ENCODE data around the gene MAPK8.
A peak's percentile ranks its signal among the peaks of the same experiment; 100 is the strongest.
"Not testable (repeated sequence)": the region's sequence is repeated elsewhere in the genome, so short reads cannot be mapped to it uniquely, and the experiment has no call there.

The MAPK8 gene

DNA sequence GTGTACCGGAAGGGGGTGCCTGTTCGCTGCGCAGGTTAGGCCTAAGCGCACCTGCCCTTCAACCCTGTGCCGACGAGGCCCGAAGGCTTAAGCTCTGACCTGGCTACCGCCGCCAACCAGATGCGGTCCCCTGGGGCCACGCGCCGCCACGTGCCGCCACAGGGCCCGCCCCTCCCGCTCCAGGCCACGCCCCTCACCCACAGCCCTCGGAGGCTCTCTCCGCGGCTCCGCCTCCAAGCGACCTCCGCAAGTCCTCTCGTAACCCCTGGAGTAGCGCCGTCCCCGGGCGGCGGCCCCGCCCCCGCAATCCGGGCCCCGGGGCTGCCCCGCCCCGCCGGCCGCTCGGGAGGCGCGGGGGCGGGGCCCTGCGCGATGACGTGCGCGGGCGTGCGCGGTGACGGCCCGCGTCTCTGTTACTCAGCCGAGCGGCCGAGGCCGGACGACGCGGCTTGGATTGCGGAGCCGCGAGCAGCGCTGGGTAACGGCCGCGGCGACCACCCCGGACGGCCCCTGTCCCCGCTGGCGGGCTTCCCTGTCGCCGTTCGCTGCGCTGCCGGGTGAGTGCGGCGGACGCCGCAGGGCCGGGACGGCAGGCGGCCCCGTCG is at the start of gene MAPK8:
TSS of gene MAPK8 (plus strand) at position 413 of the 605 bp plus-strand sequence. CDS start 94,984 bp downstream, outside the sequence.
- DNase-seq = peak; percentile 92

DNA sequence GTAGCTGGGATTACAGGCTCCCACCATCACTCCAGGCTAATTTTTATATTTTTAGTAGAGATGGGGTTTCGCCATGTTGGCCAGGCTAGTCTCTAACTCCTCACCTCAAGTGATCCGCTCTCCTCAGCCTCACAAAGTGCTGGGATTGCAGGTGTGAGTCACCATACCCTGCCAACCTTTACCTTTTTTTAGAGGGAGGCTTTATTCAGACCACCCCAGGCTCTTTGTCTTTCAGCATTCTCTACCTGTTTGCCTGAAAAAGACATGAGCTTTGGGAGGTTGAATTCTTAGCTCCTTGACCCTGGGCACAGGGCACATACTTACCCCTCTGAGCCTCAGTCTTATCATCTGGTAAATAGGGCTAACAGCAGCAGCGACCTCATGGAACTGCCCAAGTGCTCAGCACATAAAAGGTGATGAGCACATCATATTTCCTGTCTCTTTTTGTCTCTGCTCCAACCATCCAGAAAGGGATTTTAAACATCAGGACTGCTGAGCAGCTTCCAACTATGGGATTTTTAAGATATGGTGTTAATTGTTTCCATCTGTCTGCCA is 49.0 kb upstream of the MAPK8 start:
- DNase-seq = no peak

DNA sequence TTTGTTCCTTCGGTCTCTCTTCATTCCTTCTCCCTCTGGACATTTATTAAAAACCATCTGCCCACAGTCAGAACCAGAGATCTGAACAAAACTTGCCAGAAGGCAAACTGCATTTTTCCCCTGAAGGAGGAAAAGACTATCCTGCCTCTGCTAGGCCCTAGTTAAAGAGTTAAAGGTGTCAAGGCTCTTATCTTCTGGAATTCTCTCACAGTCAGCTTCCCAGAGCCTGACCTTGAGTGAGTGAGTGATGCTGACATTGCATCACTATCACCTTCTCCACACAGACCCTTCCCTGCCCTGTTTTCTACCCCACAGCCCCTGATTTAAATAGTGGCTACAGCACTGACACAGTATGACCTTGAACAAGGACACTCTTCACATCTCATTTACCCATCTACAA is 48.4 kb upstream of the MAPK8 start:
- DNase-seq = no peak

DNA sequence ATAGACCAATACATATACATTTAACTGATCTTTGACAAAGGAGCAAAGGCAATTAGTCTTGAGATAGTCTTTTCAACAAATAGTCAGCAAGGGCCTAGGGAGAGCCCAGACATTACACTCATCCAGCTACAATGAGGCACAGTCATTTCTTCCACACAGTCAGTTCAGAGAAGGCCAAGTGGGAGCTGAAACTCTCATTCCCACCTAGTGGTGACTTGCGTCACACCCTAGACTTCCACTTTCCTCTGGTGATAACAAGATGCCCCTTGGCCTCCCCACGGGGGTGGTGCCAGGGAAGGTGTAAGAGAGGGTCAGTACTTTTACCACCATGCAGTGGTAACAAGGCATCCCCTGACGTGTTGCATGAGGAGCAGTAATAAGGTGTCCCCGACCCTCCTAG is 39.9 kb upstream of the MAPK8 start:
- no peak for DNase-seq

DNA sequence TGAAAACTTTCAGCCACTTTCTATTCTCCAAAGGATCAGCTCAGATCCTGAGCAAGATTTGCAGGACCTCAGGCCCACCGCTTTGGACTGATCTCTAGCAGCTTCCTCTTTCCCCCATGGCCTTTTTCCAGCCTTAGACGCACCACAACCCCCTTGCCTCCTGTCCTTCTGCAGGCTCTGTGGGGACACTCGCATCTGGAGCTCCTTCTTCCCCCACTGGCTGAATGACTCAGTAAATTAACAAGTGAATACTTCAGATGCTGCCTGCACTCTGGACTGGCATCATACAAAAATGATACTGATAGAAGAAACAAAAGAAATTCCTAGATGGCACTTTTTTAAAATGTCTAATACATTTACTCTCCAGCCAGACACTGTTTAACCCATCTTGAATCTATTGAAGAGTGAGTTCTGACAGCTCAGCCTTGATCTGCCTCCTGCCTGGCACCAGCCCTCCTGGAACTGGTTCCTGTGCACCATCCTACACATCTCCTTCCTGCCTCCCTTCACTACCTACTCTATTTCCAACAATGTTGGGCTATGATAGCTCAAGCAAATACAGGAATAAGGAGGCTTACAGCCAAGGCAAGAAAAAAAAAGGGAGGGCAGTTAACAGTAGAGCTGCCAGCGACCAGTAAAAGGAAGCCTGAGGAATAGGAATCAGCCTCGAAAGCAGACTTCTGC is 35.3 kb upstream of the MAPK8 start:
- DNase-seq = no peak

DNA sequence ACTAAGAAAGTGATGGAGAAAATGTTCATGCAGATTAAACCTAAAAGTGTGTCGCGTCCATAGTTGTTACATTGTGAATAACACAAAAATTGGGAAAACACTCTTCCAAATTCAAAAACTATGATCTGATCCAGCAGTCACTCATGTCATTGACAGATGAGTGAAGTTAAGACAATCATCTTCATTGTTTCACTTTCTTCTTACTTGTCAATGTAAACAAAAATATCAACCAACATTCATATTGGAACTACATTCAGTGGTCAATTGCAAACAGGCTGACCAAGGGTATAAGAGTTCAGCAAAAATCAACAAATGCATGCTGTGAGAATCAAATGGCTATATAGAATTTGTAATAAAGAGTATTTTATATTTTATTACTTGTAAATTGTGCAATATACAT is 33.8 kb upstream of the MAPK8 start:
- DNase-seq = no peak

DNA sequence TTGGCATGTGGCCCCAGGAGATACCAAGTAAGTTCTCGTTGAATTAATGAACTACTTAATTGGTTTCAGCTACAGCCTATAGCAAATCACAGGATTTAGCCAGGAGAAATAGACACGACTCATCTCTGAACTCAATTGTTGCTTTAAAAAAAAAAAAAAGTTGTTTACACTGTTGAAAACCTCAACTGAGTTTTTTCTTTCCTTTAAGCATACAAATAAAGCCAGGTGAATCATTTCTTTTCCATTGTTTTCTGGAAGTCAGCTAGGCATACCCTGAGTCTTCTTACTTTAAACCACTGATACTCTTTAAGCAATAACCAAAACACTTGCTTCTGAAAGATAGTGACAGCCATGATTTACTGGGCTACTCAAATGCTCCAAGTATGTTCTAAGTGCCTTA is 32.7 kb upstream of the MAPK8 start:
- DNase-seq = no peak

DNA sequence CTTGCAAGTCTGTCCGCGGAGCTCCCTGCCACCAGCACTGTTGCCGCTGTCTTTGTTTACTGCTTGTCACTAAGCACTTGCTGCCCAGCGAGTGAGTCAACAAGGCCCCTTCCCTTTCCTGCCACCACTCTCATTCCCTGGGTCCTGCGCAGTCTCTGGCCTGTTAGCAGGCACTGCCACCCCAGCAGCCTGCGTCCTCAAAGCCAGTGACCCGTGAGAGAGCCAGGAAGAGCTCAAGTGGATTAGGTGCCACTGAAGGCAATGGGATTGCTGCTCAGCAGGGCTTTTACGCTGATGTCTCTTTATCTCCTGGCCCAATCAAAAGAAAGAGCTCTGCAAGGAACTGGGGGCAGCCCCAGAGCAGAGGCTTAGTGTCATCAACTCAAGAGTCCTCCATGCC is 31.8 kb upstream of the MAPK8 start, which contains the start of gene FRMPD2:
TSS of gene FRMPD2 (minus strand) at position 61 of the 400 bp plus-strand sequence. CDS start 129 bp downstream, outside the sequence.
- peak; percentile 8 for DNase-seq

DNA sequence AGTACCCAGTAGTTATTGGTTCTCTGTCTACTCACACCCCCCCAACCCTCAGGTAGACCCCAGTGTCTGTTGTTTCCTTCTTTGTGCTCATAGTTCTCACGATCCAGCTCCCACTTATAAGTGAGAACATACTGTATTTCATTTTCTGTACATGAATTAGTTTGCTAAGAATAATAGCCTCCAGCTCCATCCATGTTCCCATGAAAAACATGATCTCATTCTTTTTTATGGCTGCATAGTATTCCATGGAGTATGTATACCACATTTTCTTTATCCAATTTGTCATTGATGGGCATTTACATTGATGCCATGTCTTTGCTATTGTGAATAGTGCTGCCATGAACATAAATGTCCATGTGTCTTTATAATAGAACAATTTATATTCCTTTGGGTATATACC is 29.4 kb upstream of the MAPK8 start:
- no peak for DNase-seq

DNA sequence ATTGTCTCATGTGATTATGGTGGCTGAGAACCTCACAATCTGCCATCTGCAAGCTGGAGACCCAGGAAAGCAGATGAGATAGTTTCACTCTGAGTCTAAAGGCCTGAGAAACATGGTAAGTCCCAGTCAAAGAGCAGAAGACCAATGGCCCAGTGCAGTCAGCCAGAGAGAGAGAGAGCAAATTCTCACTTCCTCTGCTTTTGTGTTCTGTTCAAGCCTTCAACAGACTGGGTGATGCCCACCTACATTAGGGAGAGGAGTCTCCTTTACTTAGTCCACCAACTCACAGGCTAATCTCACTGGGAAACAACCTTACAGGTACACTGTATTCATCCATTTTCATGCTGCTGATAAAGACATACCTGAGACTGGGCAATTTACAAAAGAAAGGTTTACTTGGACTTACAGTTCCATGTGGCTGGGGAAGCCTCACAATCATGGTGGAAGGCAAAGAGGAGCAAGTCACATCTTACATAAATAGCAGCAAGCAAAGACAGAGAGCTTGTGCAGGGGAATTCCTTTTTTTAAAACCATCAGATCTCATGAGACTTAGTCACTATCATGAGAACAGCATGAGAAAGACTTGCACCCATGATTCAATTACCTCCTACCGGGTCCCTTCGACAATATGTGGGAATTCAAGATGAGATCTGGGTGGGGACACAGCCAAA is 27.3 kb upstream of the MAPK8 start:
- no peak for DNase-seq

DNA sequence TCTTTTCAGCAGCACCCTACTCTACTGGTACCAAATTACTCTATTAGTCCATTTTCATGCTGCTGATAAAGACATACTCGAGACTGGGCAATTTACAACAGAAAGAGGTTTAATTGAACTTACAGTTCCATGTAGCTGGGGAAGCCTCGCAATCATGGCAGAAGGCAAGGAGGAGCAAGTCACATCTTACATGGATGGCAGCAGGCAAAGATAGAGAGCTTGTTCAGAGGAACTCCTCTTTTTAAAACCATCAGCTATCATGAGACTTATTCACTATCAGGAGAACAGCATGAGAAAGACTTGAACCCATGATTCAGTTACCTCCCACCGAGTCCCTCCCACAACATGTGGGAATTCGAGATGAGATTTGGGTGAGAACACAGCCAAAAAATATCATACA is 24.8 kb upstream of the MAPK8 start:
- not testable (repeated sequence) for DNase-seq

DNA sequence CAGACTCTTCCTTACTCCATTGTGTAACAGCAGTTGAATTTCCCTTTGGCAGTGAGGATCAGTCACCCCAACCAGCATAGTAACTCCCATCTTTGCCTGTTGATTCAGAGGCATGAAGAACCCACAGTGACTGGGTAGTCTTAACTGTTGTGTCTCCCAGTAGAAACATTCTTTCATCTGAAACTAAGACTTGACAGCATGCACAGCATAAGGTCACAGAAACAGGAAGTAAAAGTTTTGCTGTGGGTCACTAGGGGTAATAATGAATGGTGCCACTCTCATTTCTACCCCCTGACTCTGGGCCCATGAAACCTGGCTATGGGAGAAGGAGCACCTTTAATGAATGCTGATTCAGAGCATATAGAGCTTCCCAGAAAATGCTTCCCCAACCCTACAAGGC is 23.6 kb upstream of the MAPK8 start:
- DNase-seq = no peak

DNA sequence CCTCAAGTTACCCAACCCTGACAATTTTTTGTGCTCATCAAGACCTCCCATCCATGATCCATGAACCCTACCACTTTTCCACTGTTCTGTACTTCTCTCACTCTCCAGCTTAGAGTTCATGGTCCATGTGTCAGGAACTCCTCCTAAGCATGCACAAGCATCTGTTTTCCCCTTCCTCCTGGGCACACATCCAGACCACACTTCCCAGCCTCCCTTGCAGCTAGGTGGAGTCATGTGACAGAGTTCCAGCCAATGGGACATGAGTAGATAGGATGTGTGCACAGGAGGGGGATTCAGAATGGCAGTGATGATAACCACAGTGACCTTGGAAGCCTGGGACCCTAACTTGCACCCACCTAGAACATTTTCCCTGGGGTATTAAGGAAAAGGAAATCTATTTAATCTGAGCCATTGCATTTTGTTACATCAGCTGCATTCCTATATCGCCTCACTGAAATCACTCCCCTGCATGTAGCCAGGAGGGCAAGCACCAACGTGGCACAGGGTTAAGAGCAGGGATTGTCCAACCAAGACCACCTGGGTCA is 22.4 kb upstream of the MAPK8 start:
- no peak for DNase-seq

DNA sequence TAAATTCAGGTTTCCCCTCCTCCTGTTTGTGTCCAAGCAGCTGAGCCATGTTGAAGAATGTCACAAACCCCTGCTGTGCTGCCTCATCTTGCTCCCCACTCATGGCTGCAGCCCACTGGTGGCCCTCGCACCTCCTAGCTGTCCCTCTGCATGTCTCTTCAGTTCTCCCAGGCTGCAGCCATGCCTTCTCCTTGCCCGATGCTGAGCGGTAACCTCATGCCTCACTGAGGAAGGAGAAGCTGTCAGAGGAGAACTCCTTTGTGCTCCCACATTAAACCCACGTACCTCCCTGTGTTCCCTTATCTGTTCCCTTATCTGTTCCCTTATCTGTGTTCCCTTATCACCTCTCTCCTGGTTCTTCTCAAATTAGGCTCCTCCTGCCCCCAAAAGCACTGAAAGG is 21.7 kb upstream of the MAPK8 start:
- no peak for DNase-seq

DNA sequence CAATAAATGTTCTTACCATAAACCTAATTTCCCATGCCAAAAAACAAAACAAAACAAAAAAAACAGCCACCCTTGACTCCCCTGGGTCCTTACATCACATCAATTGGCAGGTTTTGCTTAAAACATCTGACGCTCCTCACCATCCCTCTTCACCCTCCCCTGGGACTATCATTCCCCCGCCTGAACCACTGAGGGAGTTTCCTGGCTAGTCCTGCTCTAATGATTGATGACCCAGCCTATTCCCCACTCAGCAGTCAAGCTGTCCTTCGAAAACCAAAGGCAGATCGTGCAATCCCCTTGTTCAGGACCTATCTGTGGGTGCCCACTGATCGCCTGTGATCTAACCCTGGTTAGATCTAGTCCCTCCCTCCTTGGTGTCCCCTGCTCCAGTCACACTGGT is 20.8 kb upstream of the MAPK8 start:
- DNase-seq = peak; percentile 74

DNA sequence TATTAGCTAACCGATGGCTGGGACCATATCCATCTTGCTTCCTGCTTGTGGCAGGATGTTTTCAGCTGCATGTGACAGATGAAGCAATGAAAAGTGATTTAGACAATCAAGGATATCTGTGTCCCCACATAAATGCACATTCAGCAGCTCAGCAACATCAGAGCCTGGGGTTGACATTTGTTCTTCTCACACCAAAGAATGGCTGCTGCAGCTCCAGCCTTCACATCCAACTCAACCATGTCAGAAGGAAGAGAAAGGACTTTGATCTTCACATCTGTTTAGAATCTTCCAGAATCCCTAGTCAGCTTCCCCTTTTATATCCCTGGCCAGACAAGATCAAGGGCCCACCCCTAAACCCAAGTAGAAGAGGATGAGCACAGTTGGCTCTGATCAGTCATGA is 20.1 kb upstream of the MAPK8 start:
- no peak for DNase-seq

DNA sequence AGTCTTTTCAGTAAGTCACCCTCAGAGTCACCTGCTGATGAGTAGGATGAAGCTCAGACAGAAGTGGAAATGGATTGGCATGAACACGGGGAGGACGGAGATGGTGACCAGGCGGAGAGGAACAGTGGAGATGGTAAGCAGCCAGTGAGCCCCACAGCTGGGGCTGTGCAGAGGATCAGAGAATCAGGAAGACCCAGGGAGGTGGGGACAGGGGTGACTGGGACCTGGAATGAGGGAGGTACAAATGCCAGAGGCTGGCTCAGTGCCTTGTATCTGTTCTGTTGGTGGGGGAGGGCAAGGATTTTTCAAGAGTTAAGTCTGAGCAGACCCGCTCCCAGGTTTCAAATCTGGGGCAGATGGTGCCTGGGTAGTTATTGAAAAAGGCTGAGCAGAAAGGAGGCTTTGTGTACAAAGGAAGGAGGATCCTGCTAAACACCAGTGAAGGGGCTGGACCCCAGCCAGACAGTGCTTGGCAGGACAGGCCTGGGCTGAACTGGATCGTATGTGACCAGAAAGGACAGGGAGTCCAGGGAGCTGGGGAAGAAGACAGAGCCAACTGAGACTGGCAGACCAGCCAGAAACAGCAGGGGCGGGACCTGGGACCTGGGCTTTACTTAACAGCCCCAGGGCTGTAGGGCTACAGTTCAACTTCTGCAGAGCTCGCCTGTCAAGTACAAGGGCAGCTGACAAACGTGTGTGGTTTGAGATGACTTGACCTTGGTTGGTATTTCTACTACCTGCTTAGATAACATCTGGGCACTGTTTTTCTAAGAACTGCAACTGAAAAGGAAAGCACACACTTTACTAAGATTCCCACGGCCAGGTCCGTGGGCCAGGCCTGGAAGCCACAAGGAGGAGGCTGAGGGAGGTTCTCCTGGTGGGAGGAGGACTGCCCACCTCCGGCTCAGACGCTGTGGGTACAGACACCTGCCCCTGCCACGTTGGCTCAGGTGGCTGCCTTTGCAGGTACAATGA is 18.8 kb upstream of the MAPK8 start:
- DNase-seq = peak; percentile 85

DNA sequence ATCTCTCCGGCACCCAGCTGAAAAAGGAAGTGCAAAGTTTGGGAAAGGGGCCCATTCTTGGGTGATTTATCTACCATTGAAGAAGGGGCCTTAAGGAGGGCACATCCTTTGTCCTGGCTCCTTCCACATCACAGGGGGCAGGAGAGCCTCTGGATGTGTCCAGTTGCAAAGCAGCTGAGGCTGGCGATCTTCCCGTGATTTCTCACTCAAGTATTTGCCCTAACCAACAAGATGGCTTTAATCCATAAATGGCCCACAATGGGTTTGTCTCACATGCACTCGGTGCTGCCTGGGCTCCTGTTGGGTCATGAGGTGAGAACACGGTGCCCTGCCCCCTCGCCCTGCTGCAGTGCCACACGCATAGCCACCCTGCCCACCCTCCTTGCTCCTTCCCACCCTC is 17.8 kb upstream of the MAPK8 start:
- no peak for DNase-seq

DNA sequence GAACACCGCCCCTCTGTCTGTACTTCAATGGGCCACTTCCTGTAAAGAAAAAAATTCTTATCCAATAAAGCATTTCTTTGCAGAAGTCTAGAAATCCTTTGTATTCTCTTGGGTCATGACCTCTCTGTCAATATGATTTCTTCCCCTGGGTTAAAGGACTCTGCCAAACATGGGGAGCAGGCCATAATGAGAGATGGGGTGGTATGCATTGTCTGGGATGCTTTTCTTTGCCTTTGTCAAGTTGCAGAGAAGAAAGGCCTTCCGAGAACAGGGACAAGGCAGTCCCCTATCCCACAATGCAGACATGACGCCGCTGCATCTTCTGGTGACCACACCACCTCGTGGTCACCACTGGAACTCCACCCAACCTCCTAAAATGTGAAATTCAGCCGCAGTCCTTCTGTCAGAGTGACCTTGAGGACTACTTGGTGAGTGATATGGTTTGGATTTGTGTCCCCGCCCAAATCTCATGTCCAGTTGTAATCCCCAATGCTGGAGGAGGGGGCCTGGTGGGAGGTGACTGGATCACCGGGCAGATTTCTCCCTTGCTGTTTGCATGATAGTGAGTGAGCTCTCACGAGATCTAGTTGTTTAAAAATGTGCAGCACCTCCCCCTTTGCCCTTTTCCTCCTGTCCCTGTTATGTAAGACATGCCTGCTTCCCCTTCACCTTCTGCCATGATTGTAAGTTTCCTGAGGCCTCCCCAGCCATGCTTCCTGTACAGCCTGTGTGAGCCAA is 16.8 kb upstream of the MAPK8 start:
- peak; percentile 67 for DNase-seq

DNA sequence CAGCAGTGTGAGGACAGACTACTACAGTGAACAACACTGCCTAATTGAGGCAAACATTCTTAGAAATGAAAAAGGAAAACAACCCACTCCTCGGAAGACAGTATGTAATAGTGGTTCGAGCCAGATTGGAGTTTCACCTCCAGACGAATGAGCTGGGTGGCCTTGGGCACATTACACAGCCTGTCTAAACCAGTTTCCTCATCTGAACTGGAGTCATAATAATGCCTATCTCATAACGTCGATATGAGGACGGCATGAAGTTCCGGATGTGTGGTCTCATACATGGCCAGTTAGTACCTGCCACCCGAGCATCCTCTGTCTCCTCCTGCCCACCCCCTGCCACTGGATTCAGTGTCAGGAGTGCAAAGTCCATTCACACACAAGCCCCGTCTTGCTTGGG is 16.2 kb upstream of the MAPK8 start:
- no peak for DNase-seq

DNA sequence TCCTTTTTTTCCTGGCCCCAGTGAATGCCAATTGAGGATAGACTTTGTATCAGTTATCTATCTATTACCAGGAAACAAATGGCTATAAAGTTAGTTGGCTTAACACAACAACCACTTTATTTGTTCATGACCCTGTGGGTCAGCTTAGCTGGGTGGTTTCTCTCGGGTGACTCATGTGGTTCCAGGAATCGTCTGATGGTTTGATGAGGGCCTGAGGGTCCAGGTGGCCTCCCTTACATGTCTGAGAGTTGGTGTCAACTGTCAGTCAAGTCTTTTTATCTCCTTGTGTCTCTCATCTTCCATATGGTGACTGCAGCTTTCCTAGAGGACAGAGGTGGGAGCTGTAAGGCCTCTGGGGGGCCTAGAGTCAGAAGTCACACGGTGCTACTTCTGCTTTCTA is 15.3 kb upstream of the MAPK8 start:
- DNase-seq = no peak

DNA sequence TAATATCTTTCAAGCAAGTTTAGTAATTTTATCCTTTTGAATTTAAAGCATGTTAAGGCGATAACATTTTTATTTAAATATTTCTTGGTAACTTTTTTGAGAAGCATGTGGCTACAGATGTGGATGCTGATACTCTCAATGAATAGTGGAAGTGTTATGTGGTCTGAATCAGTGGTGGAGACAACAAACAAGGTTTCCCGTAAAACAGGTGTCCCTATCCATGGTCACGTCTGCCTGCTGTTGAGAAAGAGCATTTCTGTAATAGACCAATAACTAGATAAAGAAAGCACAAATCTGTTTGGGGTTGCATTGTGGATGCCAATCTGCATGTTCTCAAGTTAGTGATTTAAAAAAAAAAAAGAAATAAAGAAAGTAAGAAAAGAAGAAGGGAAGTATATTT is 13.9 kb upstream of the MAPK8 start:
- DNase-seq = no peak

Data from NCI-H69 (cell line).